Trophoblast cell (in vitro differentiated cells and primary cell): ENCODE results near the gene TAAR8. TPM values are rescaled to one million over a fixed set of nuclear protein-coding genes. Genes with fewer than 3 reads are reported as not detected.
A peak's percentile ranks its signal among the peaks of the same experiment; 100 is the strongest.

Source experiments
- DNase-seq, 2 donors: peaks; one replicate each; pipeline ENCODE4 v3.0.0-alpha.2; 2016
- H2AFZ ChIP-seq: 2 replicates; pipeline ENCODE4 v1.6.1; 2013; ENCODE audit warnings: low read length, moderate library complexity, mild to moderate bottlenecking; ENCODE audit not compliant: insufficient read depth, poor library complexity
- H2AK5ac ChIP-seq: 2 replicates; pipeline ENCODE4 v1.6.1; 2013; ENCODE audit warnings: mild to moderate bottlenecking, low read length
- H2BK120ac ChIP-seq: 2 replicates; pipeline ENCODE4 v1.6.1; 2013; ENCODE audit warnings: low read length, mild to moderate bottlenecking, moderate library complexity; ENCODE audit not compliant: insufficient read depth, poor library complexity
- H2BK12ac ChIP-seq: 2 replicates; pipeline ENCODE4 v1.6.1; 2013; ENCODE audit warnings: mild to moderate bottlenecking, low read length, moderate library complexity
- H2BK5ac ChIP-seq: 2 replicates; pipeline ENCODE4 v1.6.1; 2013; ENCODE audit warnings: low read length, low read depth, moderate library complexity, mild to moderate bottlenecking; ENCODE audit not compliant: poor library complexity
- H3K14ac ChIP-seq: 2 replicates; pipeline ENCODE4 v1.6.1; 2013; ENCODE audit warnings: mild to moderate bottlenecking, low read length
- H3K18ac ChIP-seq: 2 replicates; pipeline ENCODE4 v1.6.1; 2013; ENCODE audit warnings: mild to moderate bottlenecking, low read length
- H3K23ac ChIP-seq: 2 replicates; pipeline ENCODE4 v1.6.1; 2013; ENCODE audit warnings: low read length
- H3K27ac ChIP-seq: 2 replicates; pipeline ENCODE4 v1.5.1; 2013; ENCODE audit warnings: low read depth, mild to moderate bottlenecking, inconsistent platforms, low read length, moderate library complexity
- H3K27me3 ChIP-seq: 2 replicates; pipeline ENCODE4 v1.6.1; 2013; ENCODE audit warnings: inconsistent platforms, mild to moderate bottlenecking, low read length, moderate library complexity; ENCODE audit not compliant: insufficient read depth
- H3K36me3 ChIP-seq, 2 experiments: 1 replicate in 1 of 2; 2 replicates in 1 of 2; pipeline ENCODE4 v1.6.1; 2013; ENCODE audit warnings: low read length in 2 of 2, mild to moderate bottlenecking in 2 of 2, moderate library complexity in 1 of 2; ENCODE audit not compliant: insufficient read depth in 2 of 2, control insufficient read depth in 1 of 2
- H3K4ac ChIP-seq: 2 replicates; pipeline ENCODE4 v1.6.1; 2013; ENCODE audit warnings: low read depth, mild to moderate bottlenecking, low read length, moderate library complexity
- H3K4me1 ChIP-seq, 2 experiments: 1 replicate in 1 of 2; 2 replicates in 1 of 2; pipeline ENCODE4 v1.6.1; 2013; ENCODE audit warnings: low read length in 2 of 2, mild to moderate bottlenecking in 2 of 2, moderate library complexity in 1 of 2; ENCODE audit not compliant: insufficient read depth in 2 of 2, control insufficient read depth in 1 of 2
- H3K4me2 ChIP-seq: 2 replicates; pipeline ENCODE4 v1.6.1; 2013; ENCODE audit warnings: inconsistent platforms, mild to moderate bottlenecking, low read length, moderate library complexity
- H3K4me3 ChIP-seq: 2 replicates; pipeline ENCODE4 v1.5.1; 2013; ENCODE audit warnings: mild to moderate bottlenecking, low read depth, low read length, inconsistent platforms
- H3K79me1 ChIP-seq: one replicate; pipeline ENCODE4 v1.6.1; 2013; ENCODE audit warnings: low read length
- H3K79me2 ChIP-seq: 2 replicates; pipeline ENCODE4 v1.6.1; 2013; ENCODE audit warnings: low read length, mild to moderate bottlenecking; ENCODE audit not compliant: control insufficient read depth, insufficient read depth, poor library complexity
- H3K9ac ChIP-seq: 2 replicates; pipeline ENCODE4 v1.6.1; 2013; ENCODE audit warnings: mild to moderate bottlenecking, low read length
- H3K9me3 ChIP-seq: 2 replicates; pipeline ENCODE4 v1.6.1; 2013; ENCODE audit warnings: low read depth, mild to moderate bottlenecking, control low read depth, inconsistent platforms, low read length; ENCODE audit not compliant: insufficient read depth
- H4K12ac ChIP-seq: 2 replicates; pipeline ENCODE4 v1.6.1; 2013; ENCODE audit warnings: low read depth, mild to moderate bottlenecking, low read length, moderate library complexity
- H4K8ac ChIP-seq: 2 replicates; pipeline ENCODE4 v1.6.1; 2013; ENCODE audit warnings: low read depth, mild to moderate bottlenecking, low read length, moderate library complexity
- H4K91ac ChIP-seq: one replicate; pipeline ENCODE4 v1.6.1; 2013; ENCODE audit warnings: low read depth, mild to moderate bottlenecking, low read length, moderate library complexity
- WGBS: extraction: QIAGEN DNeasy Blood & Tissue Kit; methylation state at CpG from one replicate; pipeline ENCODE4 v1.1.7; 2013; ENCODE audit warnings: missing lambda C conversion rate; ENCODE audit not compliant: insufficient read length, insufficient coverage; ENCODE audit errors: extremely low coverage; 5-methylcytosine and 5-hydroxymethylcytosine counted together
- polyA plus RNA-seq: library from polyadenylated mRNA; stranded (reverse); fragments of 200-250 nt; gene quantifications from 2 replicates; pipeline ENCODE4 v1.2.3, GENCODE V29; 2013

The TAAR8 gene
- not detected in 2 replicates for polyA plus RNA-seq

- Histone ChIP-seq H3K27me3 (no peaks in the 10 kb centered on the region), H3K27ac (no peak within 1 kb of the TSS), H3K36me3 (no peaks in the 10 kb centered on the region), H2AFZ (no peak within 1 kb of the TSS), H2BK12ac (no peak within 1 kb of the TSS), H3K18ac (no peak within 1 kb of the TSS), H3K79me2 (no peaks in the 10 kb centered on the region), H4K8ac (no peak within 1 kb of the TSS), H3K4me2 (no peak within 1 kb of the TSS), H4K12ac (no peak within 1 kb of the TSS), H2BK120ac (no peak within 1 kb of the TSS), H3K79me1 (no peaks in the 10 kb centered on the region), H3K4me1 (no peaks in the 10 kb centered on the region), H3K14ac (no peak within 1 kb of the TSS), H3K4ac (no peak within 1 kb of the TSS), H2AK5ac (no peak within 1 kb of the TSS), H3K23ac (no peak within 1 kb of the TSS), H3K4me3 (no peak within 1 kb of the TSS), H4K91ac (no peak within 1 kb of the TSS), H3K9ac (no peak within 1 kb of the TSS), H2BK5ac (no peak within 1 kb of the TSS), H3K9me3 (no peaks in the 10 kb centered on the region)
- DNase-seq, result no peak
- WGBS, result no CpG with 5 or more reads among the region's 2 CpGs
Observed at GRCh38 chr6:132552372-132552771, at the start of gene TAAR8. Gene TAAR8 (plus strand): TSS chr6:132552672. CDS start chr6:132552693, 21 bp downstream.

- Histone ChIP-seq H2BK120ac (no peak overlapping the region), H3K9me3 (no peaks in the 10 kb centered on the region), H4K8ac (no peak overlapping the region), H3K23ac (no peak overlapping the region), H3K4me3 (no peak overlapping the region), H3K79me2 (peaks cover 2% of the 10 kb centered on the region), H3K27me3 (no peaks in the 10 kb centered on the region), H3K79me1 (no peaks in the 10 kb centered on the region), H3K18ac (no peak overlapping the region), H4K12ac (no peak overlapping the region), H2BK5ac (no peak overlapping the region), H3K27ac (no peak overlapping the region), H2BK12ac (no peak overlapping the region), H3K9ac (no peak overlapping the region), H2AFZ (no peak overlapping the region), H2AK5ac (no peak overlapping the region), H3K4me1 (no peaks in the 10 kb centered on the region), H4K91ac (no peak overlapping the region), H3K14ac (no peak overlapping the region), H3K36me3 (peaks cover 5 to 9% of the 10 kb centered on the region in 2 experiments), H3K4me2 (no peak overlapping the region), H3K4ac (no peak overlapping the region)
- no peak for DNase-seq
- no CpG with 5 or more reads among the region's 5 CpGs for WGBS
Observed at GRCh38 chr6:132504757-132505156, 47.7 kb upstream of the TAAR8 start.

- Histone ChIP-seq H3K14ac (no peak overlapping the region), H3K27me3 (no peaks in the 10 kb centered on the region), H3K18ac (no peak overlapping the region), H3K4me1 (no peaks in the 10 kb centered on the region), H2BK5ac (no peak overlapping the region), H2AK5ac (no peak overlapping the region), H2BK120ac (no peak overlapping the region), H3K27ac (no peak overlapping the region), H2BK12ac (no peak overlapping the region), H3K4me3 (no peak overlapping the region), H3K9me3 (no peaks in the 10 kb centered on the region), H3K4ac (peak overlapping the region; percentile 70), H3K36me3 (peaks cover 5 to 9% of the 10 kb centered on the region in 2 experiments), H4K8ac (no peak overlapping the region), H4K12ac (no peak overlapping the region), H2AFZ (no peak overlapping the region), H3K23ac (no peak overlapping the region), H3K79me2 (peaks cover 2% of the 10 kb centered on the region), H3K9ac (no peak overlapping the region), H3K4me2 (no peak overlapping the region), H3K79me1 (no peaks in the 10 kb centered on the region), H4K91ac (no peak overlapping the region)
- DNase-seq, result no peak
- WGBS, result no CpG with 5 or more reads among the region's 1 CpG
Observed at GRCh38 chr6:132505158-132505557, 47.3 kb upstream of the TAAR8 start.

GRCh38 chr6:132506461-132506860 is 46.0 kb upstream of the TAAR8 start:
- Histone ChIP-seq H4K91ac (no peak overlapping the region), H2BK5ac (no peak overlapping the region), H3K4ac (no peak overlapping the region), H3K79me2 (peaks cover 2% of the 10 kb centered on the region), H2BK120ac (no peak overlapping the region), H3K9me3 (no peaks in the 10 kb centered on the region), H3K27ac (no peak overlapping the region), H4K12ac (no peak overlapping the region), H3K18ac (no peak overlapping the region), H3K4me3 (no peak overlapping the region), H3K14ac (no peak overlapping the region), H3K4me1 (peaks cover 0 to 2% of the 10 kb centered on the region in 2 experiments), H3K4me2 (no peak overlapping the region), H3K23ac (no peak overlapping the region), H3K27me3 (no peaks in the 10 kb centered on the region), H3K79me1 (no peaks in the 10 kb centered on the region), H4K8ac (no peak overlapping the region), H2AK5ac (no peak overlapping the region), H2AFZ (no peak overlapping the region), H2BK12ac (no peak overlapping the region), H3K9ac (no peak overlapping the region), H3K36me3 (peaks cover 5 to 7% of the 10 kb centered on the region in 2 experiments)
- no peak for DNase-seq
- no CpG with 5 or more reads among the region's 2 CpGs for WGBS
